ENCODE results near the gene MAP4. TPM values are rescaled to one million over a fixed set of nuclear protein-coding genes. Genes with fewer than 3 reads are reported as not detected.

MAP4 gene
- total RNA-seq, 2 experiments from 2014 or later = 101 to 103 TPM

DNA sequence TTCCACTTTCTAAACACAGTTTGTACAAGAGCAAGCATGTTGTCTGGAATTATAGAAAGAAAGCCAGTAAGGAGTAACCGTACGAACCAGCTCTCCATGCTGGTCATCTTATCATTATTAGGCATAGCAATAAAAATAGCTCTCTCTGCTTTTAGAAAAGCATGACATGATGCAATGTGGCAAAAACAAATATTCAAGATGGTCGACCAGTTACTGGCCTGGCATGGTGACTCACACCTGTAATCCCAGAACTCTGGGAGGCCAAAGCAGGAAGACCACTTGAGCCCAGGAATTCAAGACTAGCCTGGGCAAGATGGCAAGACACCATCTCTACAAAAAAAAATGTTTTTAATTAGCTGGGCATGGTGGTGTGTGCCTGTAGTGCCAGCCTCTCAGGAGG is 2.6 kb upstream of the MAP4 start:
- ChIA-PET POLR2A (interaction anchor here (1.5 kb wide), 1 partner anchor 70 kb away, joined by 4 read pairs; no protein-coding TSS in a partner anchor), CTCF (interaction anchor here (1.3 kb wide), 1 partner anchor 18 kb away, joined by 4 read pairs; no protein-coding TSS in a partner anchor)
- H3K4me1 Mint-ChIP-seq (ENCODE audit: low read depth) = peaks cover 46% of the 10 kb centered on the region

DNA sequence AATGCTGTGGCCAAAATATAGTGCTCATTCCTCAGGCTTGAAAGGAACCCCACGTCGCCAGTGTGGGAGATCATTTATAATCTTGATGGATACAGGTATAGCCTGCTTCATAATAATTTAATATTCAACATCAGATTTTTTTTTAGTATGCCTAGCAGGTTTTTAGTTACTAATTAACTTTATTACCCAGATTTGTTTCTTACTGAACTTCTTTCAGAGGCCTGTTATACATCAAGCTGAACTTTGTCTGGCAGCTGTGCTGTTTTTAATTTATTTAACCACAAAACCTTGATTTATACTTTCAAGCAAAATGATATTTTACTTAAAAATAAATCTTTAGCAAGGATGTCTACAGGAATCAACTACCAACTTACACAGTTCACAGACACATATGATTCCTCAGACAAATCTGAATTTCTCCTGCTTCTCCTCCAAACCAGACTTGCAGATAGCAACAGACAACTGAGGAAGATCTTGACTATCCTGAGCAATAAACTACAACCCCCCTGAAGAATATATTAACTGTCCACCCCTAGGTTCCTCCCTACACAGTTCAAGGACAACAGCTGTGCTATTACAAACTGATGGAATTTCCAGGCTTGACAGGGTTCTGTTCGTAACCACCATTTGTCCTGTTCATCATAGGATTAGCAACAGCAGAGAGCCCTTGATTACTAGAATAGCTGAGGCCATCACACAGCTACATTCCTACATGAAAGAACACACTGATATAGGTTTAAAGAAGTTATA is 610 bp downstream of the MAP4 start:
- TF ChIP-seq, protein P1, sequence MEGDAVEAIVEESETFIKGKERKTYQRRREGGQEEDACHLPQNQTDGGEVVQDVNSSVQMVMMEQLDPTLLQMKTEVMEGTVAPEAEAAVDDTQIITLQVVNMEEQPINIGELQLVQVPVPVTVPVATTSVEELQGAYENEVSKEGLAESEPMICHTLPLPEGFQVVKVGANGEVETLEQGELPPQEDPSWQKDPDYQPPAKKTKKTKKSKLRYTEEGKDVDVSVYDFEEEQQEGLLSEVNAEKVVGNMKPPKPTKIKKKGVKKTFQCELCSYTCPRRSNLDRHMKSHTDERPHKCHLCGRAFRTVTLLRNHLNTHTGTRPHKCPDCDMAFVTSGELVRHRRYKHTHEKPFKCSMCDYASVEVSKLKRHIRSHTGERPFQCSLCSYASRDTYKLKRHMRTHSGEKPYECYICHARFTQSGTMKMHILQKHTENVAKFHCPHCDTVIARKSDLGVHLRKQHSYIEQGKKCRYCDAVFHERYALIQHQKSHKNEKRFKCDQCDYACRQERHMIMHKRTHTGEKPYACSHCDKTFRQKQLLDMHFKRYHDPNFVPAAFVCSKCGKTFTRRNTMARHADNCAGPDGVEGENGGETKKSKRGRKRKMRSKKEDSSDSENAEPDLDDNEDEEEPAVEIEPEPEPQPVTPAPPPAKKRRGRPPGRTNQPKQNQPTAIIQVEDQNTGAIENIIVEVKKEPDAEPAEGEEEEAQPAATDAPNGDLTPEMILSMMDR (IDR thresholded peaks at IDR 0.05) = no peak
- Mint-ChIP-seq H3K27me3 (no peaks in the 10 kb centered on the region), H3K36me3 (ENCODE audit: low read depth) (peaks cover 2% of the 10 kb centered on the region), H3K4me1 (ENCODE audit: low read depth) (peaks cover 44% of the 10 kb centered on the region), H3K27ac (no peak overlapping the region), H3K4me3 (no peak overlapping the region), H3K9me3 (no peaks in the 10 kb centered on the region)
- CTCF ChIA-PET = no interaction called here
- POLR2A ChIA-PET = no interaction called here
- DNase-seq (no peak), ATAC-seq (no peak)
- intact Hi-C loops (cut with micrococcal nuclease) = no loop called here

More for the DNA sequence above, 2.6 kb upstream of the MAP4 start:
- no peak for ATAC-seq
- TF ChIP-seq, protein P1 (IDR thresholded peaks at IDR 0.05) = no peak
- Mint-ChIP-seq H3K4me3 (no peak overlapping the region), H3K27me3 (no peaks in the 10 kb centered on the region), H3K27ac (no peak overlapping the region), H3K9me3 (no peaks in the 10 kb centered on the region), H3K36me3 (ENCODE audit: low read depth) (peaks cover 2% of the 10 kb centered on the region)
- DNase-seq = no peak
- intact Hi-C loops (cut with micrococcal nuclease) = no loop called here

DNA sequence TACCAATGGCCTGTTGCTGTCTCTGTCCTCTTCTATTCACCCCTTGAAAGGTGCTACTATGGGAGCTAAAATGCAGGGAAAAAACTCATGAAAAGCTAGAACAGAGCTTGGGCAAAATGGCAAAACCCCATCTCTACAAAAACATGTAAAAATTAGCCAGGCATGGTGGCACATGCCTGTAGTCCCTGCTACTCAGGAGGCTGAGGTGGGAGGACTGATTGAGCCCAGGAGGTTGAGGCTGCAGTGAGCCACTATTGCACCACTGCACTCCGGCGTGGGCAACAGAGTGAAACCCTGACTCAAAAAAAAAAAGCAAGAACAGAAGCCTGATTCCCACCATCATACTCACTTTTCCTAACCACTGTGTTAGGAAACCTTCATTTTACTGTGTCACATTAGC is 1.9 kb downstream of the MAP4 start:
- Mint-ChIP-seq H3K9me3 (no peaks in the 10 kb centered on the region), H3K4me1 (ENCODE audit: low read depth) (peaks cover 44% of the 10 kb centered on the region), H3K27me3 (no peaks in the 10 kb centered on the region), H3K27ac (no peak overlapping the region), H3K36me3 (ENCODE audit: low read depth) (peaks cover 2% of the 10 kb centered on the region), H3K4me3 (no peak overlapping the region)
- TF ChIP-seq, protein P1 (IDR thresholded peaks at IDR 0.05) = no peak
- intact Hi-C loops (cut with micrococcal nuclease) = no loop called here
- DNase-seq = no peak
- CTCF ChIA-PET = interaction anchor here (1.1 kb wide), 1 partner anchor 177 kb away, joined by 3 read pairs; no protein-coding TSS in a partner anchor
- POLR2A ChIA-PET = no interaction called here
- no peak for ATAC-seq

DNA sequence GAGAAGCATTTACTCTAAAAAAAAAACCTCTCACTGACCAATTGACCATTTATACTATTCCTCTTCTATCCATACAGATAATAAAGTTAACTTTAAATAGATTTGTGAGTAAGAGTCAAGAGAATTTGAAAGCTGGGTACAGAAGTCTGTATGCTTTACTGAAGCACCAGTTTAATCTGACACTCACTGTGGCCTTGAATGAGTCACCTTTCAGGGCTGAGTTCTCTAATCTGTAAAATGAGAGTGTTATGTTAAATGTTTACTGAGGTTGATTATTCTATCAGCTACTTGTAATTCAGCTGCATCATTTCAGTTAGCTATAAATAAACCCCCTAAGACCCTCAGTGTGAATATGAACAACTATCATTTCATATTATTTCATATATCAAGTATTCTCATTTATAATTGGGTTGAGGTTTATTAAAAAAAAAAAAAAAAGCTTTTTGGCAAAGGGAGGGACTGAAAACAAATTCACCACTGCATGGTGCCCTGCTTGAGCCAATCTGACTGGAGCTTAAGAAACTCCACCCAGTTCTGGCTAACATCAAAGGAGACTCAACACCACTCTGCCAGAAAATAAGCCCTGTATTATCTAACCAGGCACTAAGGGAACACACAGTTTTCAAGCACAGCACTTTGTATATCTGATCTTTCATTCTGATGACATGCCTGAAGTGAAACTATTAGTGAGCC is 2.8 kb downstream of the MAP4 start:
- no peak for DNase-seq
- H3K27ac Mint-ChIP-seq = no peak overlapping the region
- ChIA-PET POLR2A (interaction anchor here (0.5 to 1.2 kb wide), 2 partner anchors 20 to 49 kb away, joined by 3 read pairs; no protein-coding TSS in a partner anchor), CTCF (interaction anchor here (1.1 to 3.2 kb wide), 2 partner anchors 24 to 176 kb away, joined by 3 to 16 read pairs; no protein-coding TSS in a partner anchor)
- peaks cover 2% of the 10 kb centered on the region for H3K36me3 Mint-ChIP-seq (ENCODE audit: low read depth)
- ATAC-seq = peak; percentile 83
- peaks cover 44% of the 10 kb centered on the region for H3K4me1 Mint-ChIP-seq (ENCODE audit: low read depth)
- no peaks in the 10 kb centered on the region for H3K27me3 Mint-ChIP-seq
- no peak overlapping the region for H3K4me3 Mint-ChIP-seq
- intact Hi-C loops (cut with micrococcal nuclease) = no loop called here
- no peaks in the 10 kb centered on the region for H3K9me3 Mint-ChIP-seq
- TF ChIP-seq, protein P1 (IDR thresholded peaks at IDR 0.05) = no peak

All from activated CD8-positive, alpha-beta T cell treated with anti-CD3 and anti-CD28 coated beads for 36 hours (primary cell).